Activated T-cell treated with anti-CD3 and anti-CD28 coated beads, Interleukin-2, amount 50 U/mL, for 72 hours (primary cell): ENCODE results near the gene MRTFB. TPM values are rescaled to one million over a fixed set of nuclear protein-coding genes. Genes with fewer than 3 reads are reported as not detected.

Source experiments
- ATAC-seq, 2 donors: fragments of 150-1000 bp; cut with Tn5 transposase; replicated peaks in 1 of 2; 2 replicates each; pipeline ENCODE4 v1.10.0; 2021; ENCODE audit warnings: moderate library complexity in 2 of 2, mild to moderate bottlenecking in 1 of 2
- DNase-seq, 2 donors: peaks; one replicate each; pipeline ENCODE4 v3.0.0; 2021 to 2022; ENCODE audit warnings: mixed read lengths in 1 of 2
- H3K27ac Mint-ChIP-seq: one replicate; pipeline ENCODE4 v1.8.0; 2022; ENCODE audit warnings: mild to moderate bottlenecking, moderate library complexity, mixed read lengths
- H3K27me3 Mint-ChIP-seq: one replicate; pipeline ENCODE4 v1.8.0; 2022; ENCODE audit warnings: low read depth, mixed read lengths
- H3K36me3 Mint-ChIP-seq, 2 donors: one replicate each; pipeline ENCODE4 v1.8.0; 2022; ENCODE audit warnings: mixed read lengths in 2 of 2, mild to moderate bottlenecking in 1 of 2; ENCODE audit not compliant: insufficient read depth in 2 of 2
- H3K4me1 Mint-ChIP-seq: one replicate; pipeline ENCODE4 v1.8.0; 2022; ENCODE audit warnings: low read depth, mixed read lengths
- H3K4me3 Mint-ChIP-seq, 2 donors: one replicate each; pipeline ENCODE4 v1.8.0; 2022; ENCODE audit warnings: mild to moderate bottlenecking in 2 of 2, mixed read lengths in 2 of 2, moderate library complexity in 2 of 2
- H3K9me3 Mint-ChIP-seq, 2 donors: one replicate each; pipeline ENCODE4 v1.8.0; 2022; ENCODE audit warnings: mixed read lengths in 2 of 2
- total RNA-seq, 2 donors: library from RNA; stranded (reverse); gene quantifications; one replicate each; pipeline ENCODE4 v1.2.3, GENCODE V29; 2022

Gene MRTFB
- total RNA-seq, 2 donors from 2014 or later: 22.5 to 27.1 TPM

DNA sequence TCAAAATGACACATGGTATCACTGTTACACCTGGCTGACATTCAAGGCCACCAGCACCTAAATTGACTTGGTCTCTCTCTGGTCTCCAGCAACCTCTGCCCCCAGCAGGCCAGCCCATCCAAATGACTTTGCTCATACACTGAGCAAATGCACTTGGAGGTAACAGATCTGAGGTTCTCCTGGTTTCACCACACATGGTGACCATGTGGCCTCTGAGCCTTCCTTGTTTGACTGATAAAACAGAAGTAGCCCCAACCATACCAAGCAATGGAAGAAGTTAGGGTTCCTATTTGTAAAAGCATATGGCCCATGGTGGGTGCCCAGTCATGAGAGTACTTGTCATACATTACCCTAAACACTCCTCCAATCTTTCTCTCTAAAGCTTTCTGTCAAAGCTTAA is 181.7 kb downstream of the MRTFB start:
- no peak for ATAC-seq
- Mint-ChIP-seq H3K4me1 (no peaks in the 10 kb centered on the region), H3K27ac (no peak overlapping the region), H3K36me3 (peaks cover 2 to 8% of the 10 kb centered on the region in 2 donors), H3K9me3 (no peaks in the 10 kb centered on the region), H3K4me3 (no peak overlapping the region), H3K27me3 (no peaks in the 10 kb centered on the region)
- no peak for DNase-seq

DNA sequence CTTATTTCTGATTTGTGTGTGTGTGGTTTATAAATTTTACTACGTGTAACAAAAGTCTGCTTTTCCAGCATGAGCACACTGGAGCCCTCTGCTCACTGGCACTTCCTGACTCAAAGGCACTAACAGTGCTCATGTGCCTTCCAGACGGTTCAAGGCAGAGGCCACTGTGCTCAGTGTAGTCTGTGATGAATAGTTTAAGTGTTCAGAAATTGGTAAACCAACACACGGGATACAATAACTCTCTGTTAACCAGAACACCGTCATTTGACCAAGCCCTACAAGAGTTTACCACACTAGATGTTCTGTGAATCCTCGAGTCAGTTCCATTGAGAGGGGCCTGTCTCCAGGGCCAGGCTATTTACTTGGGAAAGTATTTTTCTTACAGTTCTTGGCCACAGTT is 191.9 kb downstream of the MRTFB start:
- no peaks in the 10 kb centered on the region for H3K4me1 Mint-ChIP-seq
- H3K27ac Mint-ChIP-seq: no peak overlapping the region
- no peaks in the 10 kb centered on the region for H3K27me3 Mint-ChIP-seq
- ATAC-seq: no peak
- no peaks in the 10 kb centered on the region for H3K9me3 Mint-ChIP-seq
- H3K36me3 Mint-ChIP-seq: peaks cover 2 to 13% of the 10 kb centered on the region in 2 donors
- DNase-seq: no peak
- H3K4me3 Mint-ChIP-seq: no peak overlapping the region

DNA sequence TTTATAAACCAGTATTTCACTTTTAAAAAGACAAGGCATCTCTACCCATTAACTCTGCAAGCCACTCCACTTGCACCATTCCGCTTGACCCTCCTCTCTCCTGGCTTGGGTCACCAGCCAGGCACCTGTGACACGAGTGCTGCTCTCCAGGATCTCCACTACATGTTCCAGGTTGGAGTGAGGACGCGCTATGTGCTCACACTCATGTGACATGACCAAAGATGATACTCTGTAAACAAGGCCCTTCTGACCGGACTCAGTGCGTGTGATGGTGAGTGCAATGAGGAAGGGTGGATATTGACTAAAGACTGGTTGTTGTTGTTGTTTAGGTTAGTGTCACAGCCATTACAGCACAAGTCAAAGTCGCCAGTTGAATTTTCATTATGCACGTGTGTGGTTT is 192.7 kb downstream of the MRTFB start:
- Mint-ChIP-seq H3K36me3 (peaks cover 2 to 12% of the 10 kb centered on the region in 2 donors), H3K27ac (no peak overlapping the region), H3K4me1 (no peaks in the 10 kb centered on the region), H3K9me3 (no peaks in the 10 kb centered on the region), H3K4me3 (no peak overlapping the region), H3K27me3 (no peaks in the 10 kb centered on the region)
- DNase-seq (no peak), ATAC-seq (no peak)

DNA sequence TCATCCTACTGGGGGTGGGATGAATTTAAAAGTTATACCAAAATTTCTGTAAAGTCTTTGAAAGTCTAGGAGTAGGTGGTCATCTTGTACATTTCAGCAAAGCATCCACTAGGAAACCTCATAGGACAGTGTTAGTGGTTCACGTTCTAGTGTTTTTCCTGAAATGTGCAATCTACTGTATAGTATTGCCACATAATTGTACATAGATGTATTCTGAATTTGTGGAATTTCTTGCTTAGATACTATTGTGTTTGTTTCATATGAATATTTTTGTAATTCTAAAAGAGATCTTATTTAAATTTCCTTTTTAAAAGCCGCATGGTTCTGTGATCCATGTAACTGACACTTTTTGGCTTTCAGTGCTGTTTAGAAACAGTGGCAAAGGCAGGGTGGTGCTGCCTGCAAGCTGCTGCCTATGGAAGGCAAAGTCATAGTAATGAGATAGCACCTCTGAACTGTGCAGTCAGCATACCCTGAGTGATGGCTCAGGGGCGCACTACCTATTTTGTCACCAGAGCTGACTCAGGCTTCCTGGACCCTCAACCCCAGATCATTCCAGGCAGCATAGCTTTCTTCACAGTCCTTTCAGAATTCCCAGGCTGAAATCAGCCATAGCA is 193.3 kb downstream of the MRTFB start:
- peaks cover 4 to 6% of the 10 kb centered on the region in 2 donors for H3K9me3 Mint-ChIP-seq
- no peak overlapping the region for H3K4me3 Mint-ChIP-seq
- peaks cover 7 to 17% of the 10 kb centered on the region in 2 donors for H3K36me3 Mint-ChIP-seq
- ATAC-seq (no peak), DNase-seq (no peak)
- H3K27me3 Mint-ChIP-seq: no peaks in the 10 kb centered on the region
- no peak overlapping the region for H3K27ac Mint-ChIP-seq
- no peaks in the 10 kb centered on the region for H3K4me1 Mint-ChIP-seq

DNA sequence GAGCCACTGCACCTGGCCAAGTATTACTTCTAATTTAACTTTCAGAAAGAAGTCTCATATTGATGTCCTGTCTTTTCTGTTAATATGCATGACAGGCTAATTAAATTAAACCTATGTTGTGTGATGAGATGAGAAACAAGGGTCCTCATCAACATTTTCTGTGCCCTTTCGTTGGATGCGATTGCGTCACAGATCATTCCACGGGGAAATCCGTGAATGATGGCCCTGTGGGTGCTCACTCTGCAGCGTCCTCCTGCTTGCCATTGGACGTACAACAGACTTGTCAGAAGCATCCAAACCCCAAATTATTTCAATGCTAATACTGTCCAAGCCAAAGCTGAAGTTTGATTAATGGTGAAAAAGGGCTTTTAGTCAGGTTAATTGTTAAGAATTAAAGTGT is 197.0 kb downstream of the MRTFB start:
- ATAC-seq: no peak
- Mint-ChIP-seq H3K4me1 (no peaks in the 10 kb centered on the region), H3K4me3 (no peak overlapping the region), H3K9me3 (peaks cover 6 to 9% of the 10 kb centered on the region in 2 donors), H3K27ac (no peak overlapping the region), H3K27me3 (no peaks in the 10 kb centered on the region), H3K36me3 (peaks cover 13 to 16% of the 10 kb centered on the region in 2 donors)
- no peak for DNase-seq

DNA sequence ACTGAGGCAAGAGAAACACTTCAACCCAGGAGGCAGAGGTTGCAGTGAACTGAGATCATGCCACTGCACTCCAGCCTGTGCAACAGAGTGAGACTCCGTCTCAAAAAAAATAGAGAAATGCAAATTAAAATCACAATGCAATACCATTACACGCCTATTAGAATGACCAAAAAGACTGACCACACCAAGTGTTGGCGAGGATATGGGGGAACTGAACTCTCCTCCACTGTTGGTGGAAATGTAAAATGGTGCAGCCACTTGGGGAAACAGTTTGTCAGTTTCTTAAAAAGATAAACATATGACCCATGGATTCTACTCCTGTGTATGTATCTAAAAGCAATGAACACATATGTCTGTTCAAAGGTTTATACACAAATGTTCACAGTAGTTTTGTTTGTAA is 204.8 kb downstream of the MRTFB start:
- no peak for DNase-seq
- ATAC-seq: no peak
- Mint-ChIP-seq H3K4me1 (no peaks in the 10 kb centered on the region), H3K27ac (no peak overlapping the region), H3K27me3 (no peaks in the 10 kb centered on the region), H3K4me3 (no peak overlapping the region), H3K9me3 (no peaks in the 10 kb centered on the region), H3K36me3 (no peaks in the 10 kb centered on the region)

DNA sequence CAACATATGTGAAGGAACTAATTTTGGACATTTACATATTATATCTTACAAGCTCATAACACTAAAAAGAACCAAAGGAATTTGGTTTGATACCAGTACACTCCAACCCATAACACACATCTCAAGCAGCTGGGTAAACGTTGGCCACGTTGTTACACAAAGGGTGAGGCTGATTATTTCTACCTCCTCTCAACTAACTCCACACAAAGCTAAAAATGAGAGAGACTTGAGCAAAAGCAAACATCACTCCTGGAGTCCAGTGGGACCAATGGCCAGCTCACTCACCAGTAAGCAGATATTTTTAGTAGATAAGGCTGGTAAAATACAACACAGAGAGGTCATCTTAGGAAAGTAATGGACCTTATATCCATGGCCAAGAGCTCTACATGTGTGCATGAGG is 207.6 kb downstream of the MRTFB start:
- Mint-ChIP-seq H3K27ac (no peak overlapping the region), H3K27me3 (no peaks in the 10 kb centered on the region), H3K4me1 (no peaks in the 10 kb centered on the region), H3K36me3 (no peaks in the 10 kb centered on the region), H3K4me3 (no peak overlapping the region), H3K9me3 (no peaks in the 10 kb centered on the region)
- DNase-seq (no peak), ATAC-seq (no peak)

DNA sequence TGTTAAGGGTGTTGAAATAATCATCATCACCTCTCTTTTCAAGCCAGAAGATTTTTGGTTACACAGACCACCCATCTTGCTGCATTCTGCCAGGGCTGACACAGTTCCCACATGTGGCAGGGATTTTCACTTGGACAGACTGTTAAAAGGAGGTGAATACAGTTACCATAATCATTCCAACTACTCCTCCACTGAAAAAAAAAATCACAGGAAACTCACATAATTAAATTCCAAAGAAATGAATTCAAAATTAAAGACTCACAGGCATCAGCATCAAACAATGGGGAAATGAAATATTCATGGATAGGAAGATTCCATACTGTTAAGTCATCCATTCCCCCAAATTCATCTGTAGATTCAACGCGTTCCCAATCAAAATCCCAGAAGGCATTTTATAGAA is 209.4 kb downstream of the MRTFB start:
- DNase-seq (no peak), ATAC-seq (no peak)
- Mint-ChIP-seq H3K4me3 (no peak overlapping the region), H3K27me3 (no peaks in the 10 kb centered on the region), H3K9me3 (no peaks in the 10 kb centered on the region), H3K4me1 (no peaks in the 10 kb centered on the region), H3K27ac (no peak overlapping the region), H3K36me3 (no peaks in the 10 kb centered on the region)

DNA sequence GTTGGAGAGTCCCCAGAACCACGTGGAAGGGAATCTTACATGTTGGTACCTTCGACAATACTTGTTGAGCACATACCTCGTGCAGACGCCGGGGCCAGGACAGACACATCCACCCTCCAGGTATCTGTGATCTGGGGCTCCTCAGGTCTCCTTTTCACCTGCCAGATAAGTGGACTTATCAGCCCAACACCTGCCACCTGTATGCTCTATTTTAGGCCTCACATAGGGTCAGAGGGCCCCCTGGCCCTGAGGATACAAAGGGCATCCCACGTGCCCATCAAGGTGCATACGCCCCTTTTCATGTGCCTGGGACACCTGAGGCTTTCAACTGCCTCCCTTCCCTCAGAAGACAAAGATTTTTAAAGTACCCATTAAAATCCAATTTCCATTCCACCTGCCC is 212.7 kb downstream of the MRTFB start:
- Mint-ChIP-seq H3K4me3 (no peak overlapping the region), H3K27me3 (no peaks in the 10 kb centered on the region), H3K27ac (no peak overlapping the region), H3K36me3 (peaks cover 0 to 2% of the 10 kb centered on the region in 2 donors), H3K4me1 (peaks cover 13% of the 10 kb centered on the region), H3K9me3 (no peaks in the 10 kb centered on the region)
- DNase-seq (no peak), ATAC-seq (no peak)

DNA sequence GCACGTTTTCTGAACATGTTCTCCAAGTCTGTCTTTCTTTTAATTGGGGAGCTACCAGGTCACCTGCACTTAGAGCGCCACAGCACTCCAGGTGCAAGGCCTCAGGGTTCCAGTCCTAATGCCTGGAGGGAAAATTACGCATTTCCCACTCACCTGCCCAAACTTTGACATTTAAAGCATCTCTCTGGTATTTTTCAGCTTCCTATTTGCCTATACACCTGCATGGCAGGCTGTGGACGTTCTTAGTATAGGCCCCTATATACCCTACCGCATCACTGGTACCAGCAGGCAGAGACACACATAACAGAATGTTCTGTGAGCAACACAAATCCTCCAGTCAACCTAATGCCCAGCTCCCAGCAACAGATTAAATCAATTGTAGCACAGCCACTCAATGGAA is 213.3 kb downstream of the MRTFB start:
- H3K36me3 Mint-ChIP-seq: peaks cover 4% of the 10 kb centered on the region in 2 donors
- ATAC-seq: no peak
- no peak overlapping the region for H3K4me3 Mint-ChIP-seq
- H3K4me1 Mint-ChIP-seq: peaks cover 13% of the 10 kb centered on the region
- peaks cover 3 to 5% of the 10 kb centered on the region in 2 donors for H3K9me3 Mint-ChIP-seq
- no peak overlapping the region for H3K27ac Mint-ChIP-seq
- H3K27me3 Mint-ChIP-seq: no peaks in the 10 kb centered on the region
- DNase-seq: no peak

DNA sequence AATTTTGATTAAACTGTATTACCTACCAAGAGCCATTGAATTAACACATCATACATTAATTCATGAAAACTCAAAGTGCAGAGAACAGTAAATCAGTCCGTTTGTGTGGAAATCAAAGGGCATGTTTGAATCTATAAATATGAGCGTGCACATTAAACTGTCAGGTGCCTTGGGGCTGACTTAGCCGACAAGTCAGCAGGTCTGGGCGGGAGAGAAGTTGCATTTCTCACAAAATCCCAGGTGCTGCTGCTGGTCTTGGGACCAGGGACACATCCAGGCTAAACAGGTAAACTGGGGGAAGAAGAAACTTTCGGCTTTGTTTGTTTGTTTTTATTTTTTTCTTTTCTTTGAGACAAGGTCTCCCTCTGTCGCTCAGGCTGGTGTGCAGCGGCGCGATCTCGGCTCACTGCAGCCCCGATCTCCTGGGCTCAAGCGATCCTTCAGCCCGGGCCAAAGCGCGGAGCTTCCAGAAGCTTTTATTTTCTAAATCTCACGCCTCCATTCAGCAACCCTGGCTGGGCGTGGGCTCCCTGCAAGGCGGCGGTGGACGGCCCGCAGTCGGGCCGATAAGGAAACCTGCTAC is 213.9 kb downstream of the MRTFB start:
- H3K4me3 Mint-ChIP-seq: peak overlapping the region; percentile 88 to 92
- peaks cover 13% of the 10 kb centered on the region for H3K4me1 Mint-ChIP-seq
- peaks cover 6 to 10% of the 10 kb centered on the region in 2 donors for H3K9me3 Mint-ChIP-seq
- no peaks in the 10 kb centered on the region for H3K27me3 Mint-ChIP-seq
- H3K36me3 Mint-ChIP-seq: peaks cover 8 to 9% of the 10 kb centered on the region in 2 donors
- peak overlapping the region; percentile 96 for H3K27ac Mint-ChIP-seq
- ATAC-seq (peak; percentile 65), DNase-seq (peak in 1 of 2 donors; percentile 73)

DNA sequence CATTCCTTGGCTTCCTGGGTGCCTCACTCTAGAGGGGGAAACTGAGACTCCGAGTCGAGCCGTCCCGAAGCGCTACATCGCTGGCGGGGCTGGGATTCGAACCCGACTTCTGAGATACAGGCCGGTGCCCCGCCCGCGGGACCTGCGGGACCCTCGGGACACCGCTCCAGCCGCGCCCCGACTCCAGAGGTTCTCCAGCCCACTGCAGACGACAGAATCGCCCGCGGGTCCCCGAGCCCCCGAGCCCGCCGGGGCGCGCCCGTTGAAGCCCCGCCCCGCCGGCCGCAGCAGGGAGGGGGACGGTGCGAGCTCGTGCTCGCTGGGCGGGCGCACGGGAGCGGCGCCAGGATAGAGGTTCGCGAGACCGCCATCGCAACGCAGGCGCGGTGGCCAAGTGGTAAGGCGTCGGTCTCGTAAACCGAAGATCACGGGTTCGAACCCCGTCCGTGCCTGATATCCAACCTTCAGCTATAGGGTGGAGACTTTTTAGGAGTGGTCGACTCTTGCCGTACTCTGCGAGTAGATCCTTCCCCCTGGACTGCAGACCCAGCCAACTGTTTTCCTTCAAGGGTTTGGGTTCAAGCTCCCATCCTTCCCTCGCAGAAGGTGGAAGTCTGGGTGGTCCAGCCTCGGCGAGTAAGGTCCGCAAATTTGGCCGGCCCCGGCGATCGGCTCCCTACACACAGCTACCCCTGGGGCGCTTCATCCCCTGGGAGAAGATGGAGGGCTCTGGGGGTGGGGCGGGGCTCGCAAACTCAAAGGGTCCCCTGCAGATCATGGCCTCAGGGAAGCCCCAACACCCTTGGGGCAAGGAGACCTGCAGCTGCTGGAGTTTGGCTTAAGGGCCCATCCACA is 214.6 kb downstream of the MRTFB start:
- DNase-seq (peak; percentile 90 to 96), ATAC-seq (peak; percentile 82 to 85)
- peak overlapping the region; percentile 88 to 92 for H3K4me3 Mint-ChIP-seq
- peaks cover 13% of the 10 kb centered on the region for H3K4me1 Mint-ChIP-seq
- H3K27ac Mint-ChIP-seq: peak overlapping the region; percentile 96
- peaks cover 9% of the 10 kb centered on the region in 2 donors for H3K36me3 Mint-ChIP-seq
- H3K27me3 Mint-ChIP-seq: no peaks in the 10 kb centered on the region
- H3K9me3 Mint-ChIP-seq: peaks cover 7 to 12% of the 10 kb centered on the region in 2 donors
